Measurements from ENCODE around the gene LRMDA.

DNA sequence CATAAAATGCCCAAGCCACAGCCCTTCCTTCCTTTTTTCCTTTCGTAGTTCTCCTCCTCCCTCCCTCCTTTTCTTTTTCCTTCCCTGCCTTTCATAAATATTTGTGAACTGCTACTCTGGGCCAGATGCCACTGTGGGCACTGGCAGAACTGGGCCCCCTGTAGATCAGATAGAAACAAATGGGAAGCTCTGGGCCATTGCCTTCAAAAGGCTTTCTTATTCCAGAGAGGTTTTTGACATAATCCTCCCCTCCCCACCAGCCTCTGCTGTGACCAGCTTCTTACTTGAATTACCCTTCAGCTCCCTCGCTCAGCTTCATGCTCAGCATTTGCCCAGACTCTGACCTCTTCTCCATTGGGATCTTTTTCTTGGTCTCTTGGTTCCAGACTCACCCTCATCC lies 886.8 kb downstream of the LRMDA start:
- TF ChIP-seq, protein P1, sequence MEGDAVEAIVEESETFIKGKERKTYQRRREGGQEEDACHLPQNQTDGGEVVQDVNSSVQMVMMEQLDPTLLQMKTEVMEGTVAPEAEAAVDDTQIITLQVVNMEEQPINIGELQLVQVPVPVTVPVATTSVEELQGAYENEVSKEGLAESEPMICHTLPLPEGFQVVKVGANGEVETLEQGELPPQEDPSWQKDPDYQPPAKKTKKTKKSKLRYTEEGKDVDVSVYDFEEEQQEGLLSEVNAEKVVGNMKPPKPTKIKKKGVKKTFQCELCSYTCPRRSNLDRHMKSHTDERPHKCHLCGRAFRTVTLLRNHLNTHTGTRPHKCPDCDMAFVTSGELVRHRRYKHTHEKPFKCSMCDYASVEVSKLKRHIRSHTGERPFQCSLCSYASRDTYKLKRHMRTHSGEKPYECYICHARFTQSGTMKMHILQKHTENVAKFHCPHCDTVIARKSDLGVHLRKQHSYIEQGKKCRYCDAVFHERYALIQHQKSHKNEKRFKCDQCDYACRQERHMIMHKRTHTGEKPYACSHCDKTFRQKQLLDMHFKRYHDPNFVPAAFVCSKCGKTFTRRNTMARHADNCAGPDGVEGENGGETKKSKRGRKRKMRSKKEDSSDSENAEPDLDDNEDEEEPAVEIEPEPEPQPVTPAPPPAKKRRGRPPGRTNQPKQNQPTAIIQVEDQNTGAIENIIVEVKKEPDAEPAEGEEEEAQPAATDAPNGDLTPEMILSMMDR (IDR thresholded peaks at IDR 0.05) = no peak
- TF ChIP-seq POLR2A (IDR thresholded peaks at IDR 0.05) = no peak

Measured in body of pancreas (tissue), 4 donors.